HG03460 (cell line): ENCODE results near the gene PLCB1.
"Not testable (repeated sequence)": the region's sequence is repeated elsewhere in the genome, so short reads cannot be mapped to it uniquely, and the experiment has no call there.

Source experiments
- ATAC-seq: cut with Tn5 transposase; IDR thresholded peaks from one replicate; pipeline ENCODE4 v1.9.1; 2021; ENCODE audit not compliant: unreplicated experiment

PLCB1 gene

GRCh38 chr20:8131598-8132483, at the start of gene PLCB1:
Gene PLCB1, plus strand, starts transcription at chr20:8132266. Its CDS starts 386 bp downstream, at chr20:8132652.
- peak; percentile 81 for ATAC-seq

- no peak for ATAC-seq
Observed at GRCh38 chr20:8082989-8083388, 49.1 kb upstream of the PLCB1 start.

- ATAC-seq, result no peak
Observed at GRCh38 chr20:8089668-8090067, 42.4 kb upstream of the PLCB1 start.

GRCh38 chr20:8094415-8094818, 37.6 kb upstream of the PLCB1 start:
- no peak for ATAC-seq

GRCh38 chr20:8094850-8095249, 37.2 kb upstream of the PLCB1 start:
- no peak for ATAC-seq

GRCh38 chr20:8095648-8096572, 36.2 kb upstream of the PLCB1 start:
- ATAC-seq, result no peak

GRCh38 chr20:8097307-8097706, 34.8 kb upstream of the PLCB1 start:
- ATAC-seq, result no peak

- no peak for ATAC-seq
Observed at GRCh38 chr20:8104252-8104651, 27.8 kb upstream of the PLCB1 start.

GRCh38 chr20:8114612-8115011, 17.5 kb upstream of the PLCB1 start:
- not testable (repeated sequence) for ATAC-seq

- ATAC-seq, result no peak
Observed at GRCh38 chr20:8115436-8115835, 16.6 kb upstream of the PLCB1 start.

GRCh38 chr20:8116067-8116811, 15.8 kb upstream of the PLCB1 start:
- no peak for ATAC-seq

GRCh38 chr20:8117636-8118035, 14.4 kb upstream of the PLCB1 start:
- ATAC-seq, result no peak

GRCh38 chr20:8118039-8118438, 14.0 kb upstream of the PLCB1 start:
- ATAC-seq, result no peak

GRCh38 chr20:8118760-8119159, 13.3 kb upstream of the PLCB1 start:
- ATAC-seq, result no peak

GRCh38 chr20:8121666-8122065, 10.4 kb upstream of the PLCB1 start:
- no peak for ATAC-seq

- ATAC-seq, result no peak
Observed at GRCh38 chr20:8124639-8125038, 7.4 kb upstream of the PLCB1 start.

GRCh38 chr20:8126181-8126580, 5.9 kb upstream of the PLCB1 start:
- no peak for ATAC-seq

GRCh38 chr20:8126841-8127378, 5.2 kb upstream of the PLCB1 start:
- ATAC-seq, result no peak

- ATAC-seq, result peak; percentile 64
Observed at GRCh38 chr20:8127553-8128255, 4.4 kb upstream of the PLCB1 start.
